HEK293T (cell line): ENCODE results near the gene RPS19.

Source experiments
- CTCF ChIA-PET: fragments of 350-600 bp; formaldehyde crosslinking; extraction: SDS; loops from one replicate; lab custom pipeline; 2021; ENCODE audit warnings: antibody characterized with exemption, inconsistent platforms; lab: Yijun Ruan, JAX
- POLR2A ChIA-PET: fragments of 350-600 bp; formaldehyde crosslinking; extraction: SDS; loops from one replicate; lab custom pipeline; 2020; ENCODE audit warnings: antibody characterized with exemption, inconsistent platforms; lab: Yijun Ruan, JAX
- DNase-seq: peaks from one replicate; pipeline ENCODE4 v3.0.0; 2012; ENCODE audit warnings: mixed read lengths; ENCODE audit errors: extremely low spot score
- ARNT ChIP-seq: fragments of 450-650 bp; IDR thresholded peaks from 2 replicates; pipeline ENCODE4 v1.6.1; 2017; ENCODE audit warnings: mild to moderate bottlenecking
- BHLHE40 ChIP-seq: fragments of 450-650 bp; IDR thresholded peaks from 2 replicates; pipeline ENCODE4 v1.6.1; 2016; ENCODE audit warnings: mild to moderate bottlenecking, moderate library complexity, borderline replicate concordance
- CTBP1 ChIP-seq: fragments of 450-650 bp; IDR thresholded peaks from 2 replicates; pipeline ENCODE4 v1.6.1; 2016; ENCODE audit warnings: borderline replicate concordance
- ELF4 ChIP-seq: fragments of 450-650 bp; IDR thresholded peaks from 2 replicates; pipeline ENCODE4 v1.6.1; 2017; ENCODE audit warnings: antibody characterized with exemption
- FOXA1 ChIP-seq: fragments of 450-650 bp; IDR thresholded peaks from 2 replicates; pipeline ENCODE4 v1.6.1; 2016; ENCODE audit warnings: mild to moderate bottlenecking
- FOXK2 ChIP-seq: fragments of 450-650 bp; IDR thresholded peaks from 2 replicates; pipeline ENCODE4 v1.6.1; 2016; ENCODE audit warnings: mild to moderate bottlenecking
- FOXM1 ChIP-seq: fragments of 450-650 bp; IDR thresholded peaks from 2 replicates; pipeline ENCODE4 v1.6.1; 2017; ENCODE audit warnings: mild to moderate bottlenecking, borderline replicate concordance
- HDGF ChIP-seq: fragments of 450-650 bp; IDR thresholded peaks from 2 replicates; pipeline ENCODE4 v1.6.1; 2017; ENCODE audit warnings: antibody characterized with exemption, borderline replicate concordance
- L3MBTL2 ChIP-seq: fragments of 450-650 bp; conservative IDR thresholded peaks from 2 replicates; pipeline ENCODE4 v1.6.1; 2016; ENCODE audit warnings: mild to moderate bottlenecking
- LEF1 ChIP-seq: fragments of 450-650 bp; IDR thresholded peaks from 2 replicates; pipeline ENCODE4 v1.6.1; 2017; ENCODE audit warnings: mild to moderate bottlenecking, borderline replicate concordance
- NFRKB ChIP-seq: fragments of 450-650 bp; IDR thresholded peaks from 2 replicates; pipeline ENCODE4 v1.6.1; 2016; ENCODE audit warnings: mild to moderate bottlenecking, moderate library complexity
- SP1 ChIP-seq: fragments of 450-650 bp; IDR thresholded peaks from 2 replicates; pipeline ENCODE4 v1.6.1; 2017
- SUZ12 ChIP-seq: fragments of 450-650 bp; IDR thresholded peaks from 2 replicates; pipeline ENCODE4 v1.6.1; 2016; ENCODE audit warnings: mild to moderate bottlenecking
- TARDBP ChIP-seq: fragments of 450-650 bp; IDR thresholded peaks from 2 replicates; pipeline ENCODE4 v1.6.1; 2016
- ZNF384 ChIP-seq: fragments of 450-650 bp; IDR thresholded peaks from 2 replicates; pipeline ENCODE4 v1.6.1; 2016
- TF ChIP-seq, protein P1 (sequence below): fragments of 450-650 bp; IDR thresholded peaks from 2 replicates; pipeline ENCODE4 v1.6.1; 2016

Gene RPS19

DNA sequence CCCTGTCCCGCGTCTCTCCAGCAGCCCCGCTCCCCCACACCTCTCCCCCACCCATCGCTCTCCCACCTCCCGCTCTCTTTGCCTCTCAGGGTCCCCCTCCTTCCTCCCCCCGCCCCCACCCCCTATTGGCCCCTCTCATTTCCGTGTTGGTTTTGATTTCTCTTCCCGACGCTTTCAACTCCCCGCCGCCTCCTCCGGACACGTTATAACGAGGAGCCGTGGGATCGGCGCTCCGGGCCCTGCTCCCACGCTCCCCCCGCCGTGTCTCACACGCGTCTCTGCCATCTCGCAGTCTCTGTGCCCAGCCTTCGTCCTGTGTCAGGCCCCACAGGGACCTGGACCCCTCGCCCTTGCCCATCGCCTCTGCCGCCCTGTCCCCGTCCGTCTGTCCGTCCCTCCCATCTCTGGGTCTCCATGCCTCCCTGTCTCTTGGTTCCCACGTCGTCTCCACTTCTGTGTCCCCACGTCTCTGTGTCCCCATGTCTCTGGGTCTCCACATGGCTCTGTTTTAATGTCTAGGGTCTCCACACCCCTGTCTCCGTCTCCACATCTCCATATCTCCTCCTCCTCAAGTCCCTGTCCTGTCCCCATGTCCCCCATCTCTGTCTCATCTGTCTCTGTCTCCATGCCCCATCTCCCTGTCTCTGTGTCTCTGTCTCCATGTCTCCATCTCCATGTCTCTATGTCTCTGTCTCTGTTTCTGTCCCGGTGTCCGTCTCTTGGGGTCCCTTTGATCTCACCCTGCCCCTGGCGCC, 55.1 kb downstream of the RPS19 start:
- ChIA-PET CTCF (no interaction called here), POLR2A (no interaction called here)
- TF ChIP-seq HDGF (no peak), LEF1 (no peak), FOXM1 (no peak), L3MBTL2 (no peak), ZNF384 (no peak), FOXA1 (no peak), FOXK2 (no peak)
- TF ChIP-seq, protein P1, sequence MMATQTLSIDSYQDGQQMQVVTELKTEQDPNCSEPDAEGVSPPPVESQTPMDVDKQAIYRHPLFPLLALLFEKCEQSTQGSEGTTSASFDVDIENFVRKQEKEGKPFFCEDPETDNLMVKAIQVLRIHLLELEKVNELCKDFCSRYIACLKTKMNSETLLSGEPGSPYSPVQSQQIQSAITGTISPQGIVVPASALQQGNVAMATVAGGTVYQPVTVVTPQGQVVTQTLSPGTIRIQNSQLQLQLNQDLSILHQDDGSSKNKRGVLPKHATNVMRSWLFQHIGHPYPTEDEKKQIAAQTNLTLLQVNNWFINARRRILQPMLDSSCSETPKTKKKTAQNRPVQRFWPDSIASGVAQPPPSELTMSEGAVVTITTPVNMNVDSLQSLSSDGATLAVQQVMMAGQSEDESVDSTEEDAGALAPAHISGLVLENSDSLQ = no peak
- no peak for DNase-seq

DNA sequence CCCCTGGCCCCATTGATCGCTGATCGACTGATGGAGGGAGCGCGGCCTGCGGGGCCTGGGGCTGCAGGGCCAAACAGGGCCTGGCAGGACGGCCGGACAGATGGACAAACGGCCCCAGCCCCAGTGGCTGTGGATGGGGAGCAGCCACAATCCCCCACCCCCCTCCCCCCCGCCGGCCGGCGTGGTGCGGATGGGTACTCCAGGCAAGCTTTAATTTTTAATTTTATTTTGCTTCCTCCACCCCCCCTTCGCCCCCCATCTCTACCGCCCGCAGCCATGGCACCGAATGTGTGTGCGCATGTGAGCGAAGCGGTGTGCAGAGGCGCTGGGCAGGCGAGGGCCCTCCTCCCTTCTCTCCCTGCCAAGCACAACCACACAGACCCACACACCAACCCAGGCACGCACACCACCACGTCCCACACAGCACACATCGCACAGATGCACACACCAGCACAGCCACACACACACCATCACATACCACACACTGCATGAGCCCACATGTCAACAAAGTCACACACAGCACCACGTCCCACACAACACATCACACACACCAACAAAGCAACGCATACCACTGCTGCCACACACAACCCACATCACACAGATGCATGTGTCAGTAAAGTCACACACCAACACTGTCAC, 55.8 kb downstream of the RPS19 start:
- ChIA-PET CTCF (no interaction called here), POLR2A (no interaction called here)
- DNase-seq = no peak
- TF ChIP-seq ELF4 (no peak), BHLHE40 (no peak), LEF1 (no peak), L3MBTL2 (no peak), ARNT (no peak), SUZ12 (no peak), CTBP1 (no peak), HDGF (no peak), FOXM1 (no peak)

DNA sequence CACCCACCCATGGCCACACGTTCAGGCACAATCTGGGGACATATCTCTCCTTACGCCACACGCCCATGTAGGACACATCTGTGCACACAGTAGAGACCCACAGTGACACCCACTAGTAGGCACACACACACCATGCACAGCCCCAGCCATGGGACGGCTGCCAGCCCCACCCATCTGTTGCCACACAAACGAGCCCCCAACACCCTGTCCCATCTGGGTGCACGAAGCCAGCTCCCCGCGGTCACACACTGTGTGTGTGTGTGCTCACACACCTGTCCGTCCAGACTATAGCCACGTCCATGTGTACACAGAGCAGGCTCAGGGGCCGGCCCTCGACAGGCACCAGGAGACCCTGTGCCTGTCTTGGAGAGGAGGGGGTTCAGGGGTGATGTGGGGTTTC, 57.6 kb downstream of the RPS19 start:
- TF ChIP-seq HDGF = no peak
- no peak for TF ChIP-seq ELF4
- TF ChIP-seq L3MBTL2 = no peak
- TF ChIP-seq ZNF384 = no peak
- TF ChIP-seq, protein P1 = no peak
- no peak for TF ChIP-seq LEF1
- no peak for TF ChIP-seq SUZ12
- no peak for TF ChIP-seq TARDBP
- TF ChIP-seq ARNT = no peak
- no peak for TF ChIP-seq FOXA1
- no peak for TF ChIP-seq NFRKB
- no peak for TF ChIP-seq BHLHE40
- TF ChIP-seq CTBP1 = no peak
- TF ChIP-seq SP1 = no peak
- no peak for TF ChIP-seq FOXK2
- no peak for TF ChIP-seq FOXM1
- no peak for DNase-seq
- ChIA-PET CTCF (no interaction called here), POLR2A (no interaction called here)

DNA sequence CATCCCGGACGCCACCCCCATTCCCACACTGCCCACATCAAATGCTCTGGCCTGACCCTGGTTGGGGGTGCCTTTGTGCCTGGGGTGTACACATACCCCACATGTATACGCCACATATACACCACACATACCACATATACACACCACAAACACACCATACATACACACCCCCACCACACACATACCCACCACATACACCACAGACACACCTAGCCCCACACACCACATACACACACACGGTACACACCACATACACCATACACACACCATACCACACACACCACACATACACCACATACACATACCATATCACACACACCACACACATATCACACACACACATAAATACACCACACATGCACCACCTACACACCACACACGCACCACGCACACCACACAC, 58.0 kb downstream of the RPS19 start:
- ChIA-PET CTCF (no interaction called here), POLR2A (no interaction called here)
- no peak for TF ChIP-seq TARDBP
- TF ChIP-seq CTBP1 = no peak
- no peak for TF ChIP-seq ELF4
- TF ChIP-seq, protein P1 = no peak
- TF ChIP-seq SP1 = no peak
- TF ChIP-seq ARNT = no peak
- TF ChIP-seq FOXM1 = no peak
- no peak for DNase-seq

DNA sequence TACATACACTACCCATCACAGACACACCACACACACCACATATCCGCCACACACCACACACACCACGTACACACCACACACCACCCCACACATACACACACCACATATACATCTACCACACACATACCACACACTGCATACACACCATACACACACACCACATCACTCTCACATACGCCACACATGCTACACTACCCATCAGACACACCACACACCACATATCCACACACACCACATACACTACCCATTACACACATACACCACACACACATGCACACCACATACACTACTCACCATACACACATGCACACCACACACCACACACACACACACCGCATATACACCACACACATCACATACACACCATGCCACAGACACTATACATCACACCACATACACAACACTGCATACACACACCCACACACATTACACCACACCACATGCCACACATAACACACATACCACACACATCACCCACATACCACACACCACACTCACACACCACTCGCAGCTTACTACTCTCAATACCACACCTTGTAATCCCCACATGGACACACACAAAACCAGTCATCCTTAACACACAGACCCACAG, 58.7 kb downstream of the RPS19 start:
- ChIA-PET CTCF (no interaction called here), POLR2A (no interaction called here)
- no peak for TF ChIP-seq BHLHE40
- TF ChIP-seq FOXK2 = no peak
- no peak for TF ChIP-seq SUZ12
- no peak for TF ChIP-seq FOXA1
- no peak for TF ChIP-seq HDGF
- TF ChIP-seq ZNF384 = no peak
- no peak for TF ChIP-seq ARNT
- TF ChIP-seq LEF1 = no peak
- no peak for TF ChIP-seq SP1
- TF ChIP-seq NFRKB = no peak
- no peak for TF ChIP-seq L3MBTL2
- no peak for TF ChIP-seq TARDBP
- no peak for DNase-seq
